DND-41 (cell line): Measurements from ENCODE around the gene NUP153.
"Not testable (repeated sequence)": the region's sequence is repeated elsewhere in the genome, so short reads cannot be mapped to it uniquely, and the experiment has no call there.

Source experiments
- ATAC-seq: fragments of 200-7000 bp; cut with Tn5 transposase; 3 replicates; pipeline ENCODE4 v1.9.1; 2021; ENCODE audit warnings: low read depth; ENCODE audit not compliant: insufficient read depth
- DNase-seq: peaks from one replicate; pipeline ENCODE4 v3.0.0-alpha.2; 2020
- H2AFZ ChIP-seq: 2 replicates; pipeline ENCODE4 v1.6.0; 2012; ENCODE audit warnings: low read depth, low read length
- H3K27ac ChIP-seq: 2 replicates; pipeline ENCODE4 v1.5.1; 2012; ENCODE audit warnings: low read length, inconsistent platforms
- H3K27me3 ChIP-seq: fragments of 200-600 bp; sonication (generic); 2 replicates; pipeline ENCODE4 v1.6.0; 2012; ENCODE audit warnings: low read length, mild to moderate bottlenecking, inconsistent platforms; ENCODE audit not compliant: insufficient read depth, poor library complexity
- H3K36me3 ChIP-seq: 2 replicates; pipeline ENCODE4 v1.5.1; 2012; ENCODE audit warnings: low read length, inconsistent platforms; ENCODE audit not compliant: insufficient read depth
- H3K4me1 ChIP-seq: 2 replicates; pipeline ENCODE4 v1.5.1; 2012; ENCODE audit warnings: mild to moderate bottlenecking, low read length; ENCODE audit not compliant: insufficient read depth
- H3K4me2 ChIP-seq: 2 replicates; pipeline ENCODE4 v1.6.0; 2012; ENCODE audit warnings: mild to moderate bottlenecking, moderate library complexity, low read length, inconsistent platforms; ENCODE audit not compliant: insufficient read depth
- H3K4me3 ChIP-seq, 2 experiments: fragments of 200-600 bp in 1 of 2; shearing (Covaris generic) in 1 of 2; 2 replicates each; pipeline ENCODE4 v1.5.1; 2012 to 2016; ENCODE audit warnings: inconsistent platforms in 2 of 2, low read length in 2 of 2, mild to moderate bottlenecking in 2 of 2, low read depth in 1 of 2, moderate library complexity in 1 of 2
- H3K79me2 ChIP-seq: 2 replicates; pipeline ENCODE4 v1.6.0; 2012; ENCODE audit warnings: low read length, inconsistent platforms; ENCODE audit not compliant: insufficient read depth
- H3K9ac ChIP-seq: 2 replicates; pipeline ENCODE4 v1.6.0; 2012; ENCODE audit warnings: low read depth, mild to moderate bottlenecking, inconsistent platforms, low read length, moderate library complexity
- H3K9me3 ChIP-seq: 2 replicates; pipeline ENCODE4 v1.5.1; 2012; ENCODE audit warnings: low read length, moderate library complexity, mild to moderate bottlenecking, inconsistent platforms; ENCODE audit not compliant: insufficient read depth, severe bottlenecking
- H4K20me1 ChIP-seq: 2 replicates; pipeline ENCODE4 v1.6.0; 2012; ENCODE audit warnings: low read length; ENCODE audit not compliant: insufficient read depth
- EZH2 ChIP-seq: IDR thresholded peaks from 3 replicates; pipeline ENCODE4 v1.6.1; 2012; ENCODE audit warnings: borderline replicate concordance, low read depth, mild to moderate bottlenecking, moderate library complexity, low read length, inconsistent platforms; ENCODE audit not compliant: severe bottlenecking
- TF ChIP-seq, protein P1 (sequence below): IDR thresholded peaks from 2 replicates; pipeline ENCODE4 v1.5.1; 2012; ENCODE audit warnings: borderline replicate concordance, low read length, moderate library complexity, mild to moderate bottlenecking; ENCODE audit not compliant: poor library complexity, severe bottlenecking; ENCODE audit errors: extremely low read depth

NUP153 gene

DNA sequence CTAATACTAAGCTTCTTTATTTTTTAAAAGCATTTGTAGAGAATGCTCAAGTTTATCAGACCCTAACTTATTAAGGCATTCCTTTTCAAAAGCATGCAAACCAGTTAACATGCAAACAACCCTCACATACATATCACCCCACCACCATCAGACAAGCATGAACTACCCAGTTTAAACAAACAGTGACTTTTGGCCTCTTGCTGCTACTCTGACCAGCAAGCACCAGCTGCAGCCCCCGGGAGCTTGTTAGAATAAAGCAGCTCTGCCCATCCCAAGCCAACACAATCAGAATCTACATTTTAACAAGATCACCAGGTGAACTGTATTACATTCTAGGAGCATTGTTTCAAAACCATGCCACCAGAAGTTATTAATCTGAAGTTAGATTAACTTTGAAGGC lies 5.9 kb upstream of the NUP153 start:
- H3K27ac ChIP-seq: no peak overlapping the region
- ATAC-seq: no peak
- TF ChIP-seq, protein P1, sequence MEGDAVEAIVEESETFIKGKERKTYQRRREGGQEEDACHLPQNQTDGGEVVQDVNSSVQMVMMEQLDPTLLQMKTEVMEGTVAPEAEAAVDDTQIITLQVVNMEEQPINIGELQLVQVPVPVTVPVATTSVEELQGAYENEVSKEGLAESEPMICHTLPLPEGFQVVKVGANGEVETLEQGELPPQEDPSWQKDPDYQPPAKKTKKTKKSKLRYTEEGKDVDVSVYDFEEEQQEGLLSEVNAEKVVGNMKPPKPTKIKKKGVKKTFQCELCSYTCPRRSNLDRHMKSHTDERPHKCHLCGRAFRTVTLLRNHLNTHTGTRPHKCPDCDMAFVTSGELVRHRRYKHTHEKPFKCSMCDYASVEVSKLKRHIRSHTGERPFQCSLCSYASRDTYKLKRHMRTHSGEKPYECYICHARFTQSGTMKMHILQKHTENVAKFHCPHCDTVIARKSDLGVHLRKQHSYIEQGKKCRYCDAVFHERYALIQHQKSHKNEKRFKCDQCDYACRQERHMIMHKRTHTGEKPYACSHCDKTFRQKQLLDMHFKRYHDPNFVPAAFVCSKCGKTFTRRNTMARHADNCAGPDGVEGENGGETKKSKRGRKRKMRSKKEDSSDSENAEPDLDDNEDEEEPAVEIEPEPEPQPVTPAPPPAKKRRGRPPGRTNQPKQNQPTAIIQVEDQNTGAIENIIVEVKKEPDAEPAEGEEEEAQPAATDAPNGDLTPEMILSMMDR: no peak
- no peak for TF ChIP-seq EZH2
- no peak overlapping the region for H3K9ac ChIP-seq
- no peak overlapping the region for H3K4me2 ChIP-seq
- no peaks in the 10 kb centered on the region for H3K79me2 ChIP-seq
- H3K4me3 ChIP-seq: no peak overlapping the region
- H2AFZ ChIP-seq: no peak overlapping the region
- no peak for DNase-seq
- H3K36me3 ChIP-seq: no peaks in the 10 kb centered on the region
- no peaks in the 10 kb centered on the region for H3K9me3 ChIP-seq
- no peaks in the 10 kb centered on the region for H3K27me3 ChIP-seq
- H3K4me1 ChIP-seq: peaks cover 2% of the 10 kb centered on the region
- H4K20me1 ChIP-seq: no peaks in the 10 kb centered on the region

DNA sequence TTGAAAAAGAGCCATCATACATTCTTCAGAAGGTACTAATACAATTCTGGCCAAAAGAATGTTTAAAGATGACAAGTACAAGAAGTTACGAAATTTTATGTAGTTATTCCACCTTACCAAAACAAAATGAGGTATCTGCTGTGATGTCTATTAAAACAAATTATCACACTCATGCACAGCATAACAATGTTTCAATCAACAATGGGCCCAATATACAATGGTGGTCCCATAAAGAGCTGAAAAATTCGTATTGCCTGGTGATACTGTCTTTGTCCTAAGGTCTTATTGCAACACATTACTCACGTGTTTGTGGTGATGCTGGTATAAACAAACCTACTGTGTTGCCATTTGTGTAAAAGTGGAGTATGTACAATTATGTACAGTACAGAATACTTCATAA lies 3.6 kb upstream of the NUP153 start:
- H3K9ac ChIP-seq: no peak overlapping the region
- peaks cover 6% of the 10 kb centered on the region for H3K4me1 ChIP-seq
- no peaks in the 10 kb centered on the region for H3K27me3 ChIP-seq
- DNase-seq (no peak), ATAC-seq (no peak)
- H4K20me1 ChIP-seq: peaks cover 2% of the 10 kb centered on the region; the same call in 1 of the 2 replicates
- H3K4me2 ChIP-seq: no peak overlapping the region
- TF ChIP-seq EZH2: no peak
- TF ChIP-seq, protein P1: no peak
- peaks cover 6% of the 10 kb centered on the region; the same call in 1 of the 2 replicates for H3K36me3 ChIP-seq
- H3K27ac ChIP-seq: no peak overlapping the region
- H3K9me3 ChIP-seq: no peaks in the 10 kb centered on the region
- H3K79me2 ChIP-seq: peaks cover 13% of the 10 kb centered on the region
- H3K4me3 ChIP-seq: no peak overlapping the region
- H2AFZ ChIP-seq: no peak overlapping the region

DNA sequence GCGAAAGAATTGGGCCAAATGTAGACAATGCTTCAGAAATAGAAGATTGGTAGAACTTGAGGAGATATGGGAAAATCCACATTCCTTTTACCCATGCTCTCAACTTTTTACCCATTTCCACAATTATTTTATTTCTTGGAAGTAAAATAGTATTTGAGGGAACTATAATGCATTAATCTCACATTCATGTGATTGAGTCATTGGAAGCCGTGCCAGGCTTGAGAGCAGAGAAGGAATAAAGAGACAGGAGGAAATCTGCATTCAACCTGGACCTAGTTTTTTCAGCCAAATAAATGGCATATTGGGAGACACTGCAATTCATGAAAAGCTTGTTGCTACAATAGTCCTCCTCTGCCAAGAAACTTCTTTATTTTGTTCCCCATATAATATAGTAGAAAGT lies 2.8 kb upstream of the NUP153 start:
- DNase-seq (no peak), ATAC-seq (no peak)
- no peaks in the 10 kb centered on the region for H3K9me3 ChIP-seq

DNA sequence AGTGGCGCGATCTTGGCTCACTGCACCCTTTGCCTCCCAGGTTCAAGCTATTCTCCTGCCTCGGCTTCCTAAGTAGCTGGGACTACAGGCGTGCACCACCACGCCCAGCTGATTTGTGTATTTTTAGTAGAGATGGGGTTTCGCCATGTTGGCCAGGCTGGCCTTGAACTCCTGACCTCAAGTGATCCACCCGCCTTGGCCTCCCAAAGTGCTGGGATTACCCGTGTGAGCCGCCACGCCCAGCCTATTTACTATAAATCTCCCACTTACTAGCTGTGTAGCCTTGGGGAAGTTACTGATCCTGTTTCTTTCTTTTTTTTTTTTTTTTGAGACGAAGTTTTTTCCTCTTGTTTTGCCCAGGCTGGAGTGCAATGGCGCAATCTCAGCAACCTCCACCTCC lies 1.3 kb upstream of the NUP153 start:
- H3K27ac ChIP-seq, H3K9me3 ChIP-seq, H3K4me2 ChIP-seq, DNase-seq, H3K4me3 ChIP-seq, H3K9ac ChIP-seq, H3K36me3 ChIP-seq, H3K27me3 ChIP-seq, H2AFZ ChIP-seq, ATAC-seq: not testable (repeated sequence)
- Histone ChIP-seq H3K79me2 (peaks cover 36% of the 10 kb centered on the region), H3K4me1 (peaks cover 27% of the 10 kb centered on the region), H4K20me1 (peaks cover 16% of the 10 kb centered on the region)

More for the DNA sequence above, 2.8 kb upstream of the NUP153 start:
- TF ChIP-seq EZH2: no peak
- TF ChIP-seq, protein P1: no peak
- Histone ChIP-seq H2AFZ (no peak overlapping the region), H3K27me3 (no peaks in the 10 kb centered on the region), H3K27ac (no peak overlapping the region), H3K4me2 (no peak overlapping the region), H3K4me3 (no peak overlapping the region), H3K4me1 (peaks cover 12% of the 10 kb centered on the region), H3K36me3 (peaks cover 6% of the 10 kb centered on the region; the same call in 1 of the 2 replicates), H3K9ac (no peak overlapping the region), H4K20me1 (peaks cover 7% of the 10 kb centered on the region), H3K79me2 (peaks cover 22% of the 10 kb centered on the region)
